ENCODE measurements around the gene RCOR1.

- TF ChIP-seq POLR2A (IDR thresholded peaks at IDR 0.05; ENCODE audit: low read length) (no peak), GATA1 (IDR thresholded peaks at IDR 0.05; ENCODE audit: low read depth, low read length) (no peak)
These were observed 17.9 kb upstream of the RCOR1 start for GRCh38 chr14:102574281-102575159.

Data from erythroblast (primary cell).